Ishikawa (cell line): ENCODE measurements around the gene CCM2.

ENCODE experiments used
- CEBPB ChIP-seq: IDR thresholded peaks from 2 replicates; pipeline ENCODE4 v1.6.1; 2012
- YY1 ChIP-seq: IDR thresholded peaks from 2 replicates; pipeline ENCODE4 v1.6.1; 2012; ENCODE audit warnings: low read depth
- ZBTB7A ChIP-seq: IDR thresholded peaks from 2 replicates; pipeline ENCODE4 v1.6.1; 2012; ENCODE audit warnings: low read depth
- TF ChIP-seq, protein P1 (sequence below): IDR thresholded peaks from 2 replicates; pipeline ENCODE4 v1.6.1; 2012; ENCODE audit warnings: low read depth, mild to moderate bottlenecking
- TF ChIP-seq, protein P2 (sequence below): IDR thresholded peaks from 2 replicates; pipeline ENCODE4 v1.6.1; 2012

DNA sequence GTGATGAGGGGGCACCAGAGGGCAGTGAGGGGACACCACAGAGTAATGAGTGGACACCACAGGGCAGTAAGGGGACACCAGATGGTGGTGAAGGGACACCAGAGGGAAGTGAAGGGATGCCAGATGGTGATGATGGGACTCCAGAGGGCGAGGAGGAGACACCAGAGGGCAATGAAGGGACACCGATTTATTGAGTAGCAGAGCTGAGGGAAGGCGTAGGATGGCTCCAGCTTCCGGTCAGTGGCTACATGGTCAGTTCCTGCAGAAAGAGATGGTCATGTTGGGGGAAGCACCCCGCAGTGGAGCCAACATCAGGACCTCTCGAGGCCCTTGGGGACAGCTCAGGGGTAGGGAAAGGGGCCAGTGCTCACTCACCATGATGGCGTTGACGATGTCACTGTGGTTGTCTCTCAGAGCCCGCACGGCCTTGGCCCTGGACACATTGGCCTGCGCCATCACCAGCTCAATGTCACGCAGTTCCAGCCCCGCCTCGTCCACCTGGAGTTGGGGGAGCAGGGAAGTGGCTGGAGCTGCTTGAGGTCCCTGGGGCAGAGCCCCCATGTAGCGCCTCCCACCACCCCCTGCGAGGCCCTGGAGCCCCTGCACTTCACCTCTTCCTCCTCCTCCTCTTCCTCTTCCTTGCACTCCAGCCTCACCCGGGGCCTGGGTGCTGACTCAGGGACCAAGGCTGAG lies 80.4 kb downstream of the CCM2 start:
- TF ChIP-seq CEBPB (no peak), ZBTB7A (no peak), YY1 (no peak)
- TF ChIP-seq, protein P1, sequence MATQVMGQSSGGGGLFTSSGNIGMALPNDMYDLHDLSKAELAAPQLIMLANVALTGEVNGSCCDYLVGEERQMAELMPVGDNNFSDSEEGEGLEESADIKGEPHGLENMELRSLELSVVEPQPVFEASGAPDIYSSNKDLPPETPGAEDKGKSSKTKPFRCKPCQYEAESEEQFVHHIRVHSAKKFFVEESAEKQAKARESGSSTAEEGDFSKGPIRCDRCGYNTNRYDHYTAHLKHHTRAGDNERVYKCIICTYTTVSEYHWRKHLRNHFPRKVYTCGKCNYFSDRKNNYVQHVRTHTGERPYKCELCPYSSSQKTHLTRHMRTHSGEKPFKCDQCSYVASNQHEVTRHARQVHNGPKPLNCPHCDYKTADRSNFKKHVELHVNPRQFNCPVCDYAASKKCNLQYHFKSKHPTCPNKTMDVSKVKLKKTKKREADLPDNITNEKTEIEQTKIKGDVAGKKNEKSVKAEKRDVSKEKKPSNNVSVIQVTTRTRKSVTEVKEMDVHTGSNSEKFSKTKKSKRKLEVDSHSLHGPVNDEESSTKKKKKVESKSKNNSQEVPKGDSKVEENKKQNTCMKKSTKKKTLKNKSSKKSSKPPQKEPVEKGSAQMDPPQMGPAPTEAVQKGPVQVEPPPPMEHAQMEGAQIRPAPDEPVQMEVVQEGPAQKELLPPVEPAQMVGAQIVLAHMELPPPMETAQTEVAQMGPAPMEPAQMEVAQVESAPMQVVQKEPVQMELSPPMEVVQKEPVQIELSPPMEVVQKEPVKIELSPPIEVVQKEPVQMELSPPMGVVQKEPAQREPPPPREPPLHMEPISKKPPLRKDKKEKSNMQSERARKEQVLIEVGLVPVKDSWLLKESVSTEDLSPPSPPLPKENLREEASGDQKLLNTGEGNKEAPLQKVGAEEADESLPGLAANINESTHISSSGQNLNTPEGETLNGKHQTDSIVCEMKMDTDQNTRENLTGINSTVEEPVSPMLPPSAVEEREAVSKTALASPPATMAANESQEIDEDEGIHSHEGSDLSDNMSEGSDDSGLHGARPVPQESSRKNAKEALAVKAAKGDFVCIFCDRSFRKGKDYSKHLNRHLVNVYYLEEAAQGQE = no peak
- TF ChIP-seq, protein P2, sequence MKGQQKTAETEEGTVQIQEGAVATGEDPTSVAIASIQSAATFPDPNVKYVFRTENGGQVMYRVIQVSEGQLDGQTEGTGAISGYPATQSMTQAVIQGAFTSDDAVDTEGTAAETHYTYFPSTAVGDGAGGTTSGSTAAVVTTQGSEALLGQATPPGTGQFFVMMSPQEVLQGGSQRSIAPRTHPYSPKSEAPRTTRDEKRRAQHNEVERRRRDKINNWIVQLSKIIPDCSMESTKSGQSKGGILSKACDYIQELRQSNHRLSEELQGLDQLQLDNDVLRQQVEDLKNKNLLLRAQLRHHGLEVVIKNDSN = no peak
